ENCODE data around the gene TBC1D5. TPM values are rescaled to one million over a fixed set of nuclear protein-coding genes. Genes with fewer than 3 reads are reported as not detected.
A peak's percentile ranks its signal among the peaks of the same experiment; 100 is the strongest.

The TBC1D5 gene
- total and polyA plus RNA-seq, 4 donors, result 11.8 to 75.5 (median 34.5) TPM

- Histone ChIP-seq H3K4me3 (ENCODE audit: low read length in 2 of 2) (no peak overlapping the region), H3K36me3 (ENCODE audit: control insufficient read depth in 1 of 2, insufficient read depth in 2 of 2, low read length in 1 of 2) (no peaks in the 10 kb centered on the region), H3K9me3 (ENCODE audit: control insufficient read depth, low read length) (no peaks in the 10 kb centered on the region), H3K27me3 (ENCODE audit: control insufficient read depth in 1 of 2, insufficient read depth in 2 of 2, low read length in 1 of 2) (no peaks in the 10 kb centered on the region), H3K27ac (ENCODE audit: low read depth in 1 of 2, low read length in 2 of 2) (no peak overlapping the region), H3K4me1 (ENCODE audit: control insufficient read depth in 1 of 2, insufficient read depth in 2 of 2, low read length in 2 of 2) (peaks cover 0 to 2% of the 10 kb centered on the region in 2 donors)
- ATAC-seq (ENCODE audit: low FRiP score), result no peak
- 97 to 100% methylated on average over 10 of the region's 10 CpGs for WGBS, 2 donors
- intact Hi-C loops (cut with DNase I), result no loop called here
- DNase-seq, result no peak
Measured at GRCh38 chr3:17142516-17142915, 599.9 kb downstream of the TBC1D5 start.

GRCh38 chr3:17141699-17142098, 600.7 kb downstream of the TBC1D5 start:
- peaks cover 0 to 2% of the 10 kb centered on the region in 2 donors for H3K4me1 ChIP-seq (ENCODE audit: control insufficient read depth in 1 of 2, insufficient read depth in 2 of 2, low read length in 2 of 2)
- no peaks in the 10 kb centered on the region for H3K36me3 ChIP-seq (ENCODE audit: control insufficient read depth in 1 of 2, insufficient read depth in 2 of 2, low read length in 1 of 2)
- no peaks in the 10 kb centered on the region for H3K9me3 ChIP-seq (ENCODE audit: control insufficient read depth, low read length)
- no peaks in the 10 kb centered on the region for H3K27me3 ChIP-seq (ENCODE audit: control insufficient read depth in 1 of 2, insufficient read depth in 2 of 2, low read length in 1 of 2)
- intact Hi-C loops (cut with DNase I), result no loop called here
- H3K4me3 ChIP-seq (ENCODE audit: low read length in 2 of 2), result no peak overlapping the region
- DNase-seq, result no peak
- ATAC-seq (ENCODE audit: low FRiP score), result no peak
- WGBS, 2 donors, result 99 to 100% methylated on average over 4 of the region's 4 CpGs
- H3K27ac ChIP-seq (ENCODE audit: low read depth in 1 of 2, low read length in 2 of 2), result no peak overlapping the region

- H3K27me3 ChIP-seq (ENCODE audit: control insufficient read depth in 1 of 2, insufficient read depth in 2 of 2, low read length in 1 of 2), result no peaks in the 10 kb centered on the region
- peak overlapping the region in 1 of 2 donors; percentile 58 for H3K27ac ChIP-seq (ENCODE audit: low read depth in 1 of 2, low read length in 2 of 2)
- H3K36me3 ChIP-seq (ENCODE audit: control insufficient read depth in 1 of 2, insufficient read depth in 2 of 2, low read length in 1 of 2), result no peaks in the 10 kb centered on the region
- peak; percentile 75 for ATAC-seq (ENCODE audit: low FRiP score)
- peak; percentile 77 to 89 for DNase-seq
- intact Hi-C loops (cut with DNase I), result no loop called here
- H3K9me3 ChIP-seq (ENCODE audit: control insufficient read depth, low read length), result no peaks in the 10 kb centered on the region
- peaks cover 0 to 2% of the 10 kb centered on the region in 2 donors for H3K4me1 ChIP-seq (ENCODE audit: control insufficient read depth in 1 of 2, insufficient read depth in 2 of 2, low read length in 2 of 2)
- WGBS, 2 donors, result 15 to 20% methylated on average over 13 of the region's 13 CpGs
- no peak overlapping the region for H3K4me3 ChIP-seq (ENCODE audit: low read length in 2 of 2)
Measured at GRCh38 chr3:17140670-17141505, 601.5 kb downstream of the TBC1D5 start.

DNA sequence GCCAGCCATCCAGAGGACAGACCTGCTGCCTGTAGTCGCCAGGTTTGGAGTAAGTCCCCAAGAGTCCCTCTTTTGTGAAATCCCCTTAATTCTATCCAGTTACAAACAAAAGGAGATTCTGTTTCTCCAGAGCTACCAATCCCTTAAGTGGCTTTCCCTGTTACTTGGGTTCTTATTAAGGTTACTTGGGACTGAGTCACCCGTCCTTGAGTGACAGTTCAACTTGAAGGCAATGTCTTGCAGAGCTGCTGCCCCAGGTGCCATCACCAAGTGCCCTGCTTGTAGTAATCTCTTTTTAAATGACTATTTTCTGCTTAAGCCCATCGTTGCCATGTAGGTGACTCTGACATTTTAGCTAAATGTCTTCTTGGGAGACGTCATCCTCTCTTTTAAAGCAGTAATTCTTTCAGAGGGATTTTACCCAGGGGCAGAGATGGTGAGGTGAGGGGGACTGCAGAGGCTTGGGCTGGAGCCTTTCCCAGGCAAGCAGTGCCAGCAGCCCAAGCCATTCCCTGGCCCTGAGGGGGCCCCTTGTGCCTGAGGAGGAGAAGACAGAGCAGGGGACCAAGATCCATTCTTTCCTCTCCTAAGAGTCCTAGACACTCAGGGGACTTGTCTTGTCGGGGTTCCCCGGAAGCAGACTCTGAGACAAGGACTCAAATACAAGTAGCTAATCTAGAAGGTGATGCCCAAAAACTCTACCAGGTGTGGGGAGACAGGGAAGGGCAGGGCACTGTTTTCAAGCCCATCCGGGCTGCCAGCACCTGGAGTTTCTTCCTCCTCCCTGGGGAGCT, 604.0 kb downstream of the TBC1D5 start:
- no peak for ATAC-seq (ENCODE audit: low FRiP score)
- Histone ChIP-seq H3K4me3 (ENCODE audit: low read length in 2 of 2) (no peak overlapping the region), H3K4me1 (ENCODE audit: control insufficient read depth in 1 of 2, insufficient read depth in 2 of 2, low read length in 2 of 2) (peaks cover 0 to 2% of the 10 kb centered on the region in 2 donors), H3K27me3 (ENCODE audit: control insufficient read depth in 1 of 2, insufficient read depth in 2 of 2, low read length in 1 of 2) (no peaks in the 10 kb centered on the region), H3K27ac (ENCODE audit: low read depth in 1 of 2, low read length in 2 of 2) (no peak overlapping the region), H3K36me3 (ENCODE audit: control insufficient read depth in 1 of 2, insufficient read depth in 2 of 2, low read length in 1 of 2) (no peaks in the 10 kb centered on the region), H3K9me3 (ENCODE audit: control insufficient read depth, low read length) (no peaks in the 10 kb centered on the region)
- no peak for DNase-seq
- intact Hi-C loops (cut with DNase I), result loop anchor here in 1 of 2 donors (5.0 kb wide), 1 partner anchor 51 kb away; no protein-coding TSS in a partner anchor
- 85 to 86% methylated on average over 7 of the region's 7 CpGs for WGBS, 2 donors

DNA sequence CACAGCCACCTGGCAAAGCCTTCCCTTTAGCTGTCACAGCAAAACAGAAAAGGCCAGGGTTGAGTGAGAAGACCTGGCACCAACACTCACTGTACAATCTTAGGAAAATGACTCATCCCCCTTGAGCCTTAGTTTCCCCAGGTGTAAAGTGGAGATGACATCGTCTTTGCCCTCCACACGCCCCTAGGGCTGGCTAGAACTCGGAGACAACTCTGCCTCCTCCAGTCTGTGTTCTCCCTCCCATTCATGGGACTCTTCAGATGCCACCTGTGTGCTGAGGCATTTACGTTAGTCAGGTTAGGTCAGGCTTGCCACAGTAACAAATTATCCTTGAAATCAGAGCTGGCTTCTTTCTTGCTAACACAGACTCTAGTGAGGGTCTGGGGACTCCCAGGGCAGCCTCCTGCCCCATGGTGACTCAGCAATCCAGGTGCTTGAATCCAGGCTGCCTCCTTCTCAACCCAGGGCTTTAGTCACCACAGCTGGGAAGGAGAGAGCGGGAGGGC, 605.1 kb downstream of the TBC1D5 start:
- WGBS, 2 donors, result 96 to 97% methylated on average over 5 of the region's 5 CpGs
- DNase-seq (no peak), ATAC-seq (ENCODE audit: low FRiP score) (no peak)
- Histone ChIP-seq H3K9me3 (ENCODE audit: control insufficient read depth, low read length) (no peaks in the 10 kb centered on the region), H3K36me3 (ENCODE audit: control insufficient read depth in 1 of 2, insufficient read depth in 2 of 2, low read length in 1 of 2) (no peaks in the 10 kb centered on the region), H3K4me3 (ENCODE audit: low read length in 2 of 2) (no peak overlapping the region), H3K27me3 (ENCODE audit: control insufficient read depth in 1 of 2, insufficient read depth in 2 of 2, low read length in 1 of 2) (no peaks in the 10 kb centered on the region), H3K4me1 (ENCODE audit: control insufficient read depth in 1 of 2, insufficient read depth in 2 of 2, low read length in 2 of 2) (peaks cover 0 to 2% of the 10 kb centered on the region in 2 donors), H3K27ac (ENCODE audit: low read depth in 1 of 2, low read length in 2 of 2) (no peak overlapping the region)
- intact Hi-C loops (cut with DNase I), result loop anchor here in 1 of 2 donors (5.0 kb wide), 1 partner anchor 50 kb away; no protein-coding TSS in a partner anchor

- no peak overlapping the region for H3K4me3 ChIP-seq (ENCODE audit: low read length in 2 of 2)
- ATAC-seq (ENCODE audit: low FRiP score), result peak; percentile 69
- intact Hi-C loops (cut with DNase I), result loop anchor here in 1 of 2 donors (5.0 kb wide), 1 partner anchor 49 kb away; no protein-coding TSS in a partner anchor
- peak in 1 of 2 donors; percentile 69 for DNase-seq
- no peaks in the 10 kb centered on the region for H3K27me3 ChIP-seq (ENCODE audit: control insufficient read depth in 1 of 2, insufficient read depth in 2 of 2, low read length in 1 of 2)
- WGBS, 2 donors, result 19 to 29% methylated on average over 11 of the region's 11 CpGs
- peaks cover 0 to 2% of the 10 kb centered on the region in 2 donors for H3K4me1 ChIP-seq (ENCODE audit: control insufficient read depth in 1 of 2, insufficient read depth in 2 of 2, low read length in 2 of 2)
- no peaks in the 10 kb centered on the region for H3K36me3 ChIP-seq (ENCODE audit: control insufficient read depth in 1 of 2, insufficient read depth in 2 of 2, low read length in 1 of 2)
- H3K27ac ChIP-seq (ENCODE audit: low read depth in 1 of 2, low read length in 2 of 2), result peak overlapping the region; percentile 12 to 29
- no peaks in the 10 kb centered on the region for H3K9me3 ChIP-seq (ENCODE audit: control insufficient read depth, low read length)
Measured at GRCh38 chr3:17136136-17136721, 606.2 kb downstream of the TBC1D5 start.

DNA sequence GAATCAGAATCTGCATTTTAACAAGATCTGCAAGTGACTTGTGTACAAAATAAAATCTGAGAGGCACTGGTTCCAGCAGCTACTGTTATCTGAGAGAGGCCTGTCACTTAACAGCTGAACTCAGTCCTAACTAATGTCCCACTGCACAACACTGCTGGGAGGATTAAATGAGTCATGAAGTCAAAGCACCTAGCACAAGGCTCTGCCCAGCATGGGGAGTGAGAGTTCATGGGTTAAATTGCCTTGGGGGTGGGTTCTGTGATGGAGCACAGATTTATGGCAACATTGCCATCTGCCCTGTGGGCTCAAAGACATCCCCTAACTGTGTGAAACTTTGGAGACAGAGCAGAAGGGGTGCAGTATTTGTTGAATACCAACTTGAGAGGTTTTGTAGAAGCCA, 606.7 kb downstream of the TBC1D5 start:
- intact Hi-C loops (cut with DNase I), result loop anchor here in 1 of 2 donors (5.0 kb wide), 1 partner anchor 48 kb away; no protein-coding TSS in a partner anchor

More for the DNA sequence above, 606.7 kb downstream of the TBC1D5 start:
- peak overlapping the region; percentile 12 to 29 for H3K27ac ChIP-seq (ENCODE audit: low read depth in 1 of 2, low read length in 2 of 2)
- no peak overlapping the region for H3K4me3 ChIP-seq (ENCODE audit: low read length in 2 of 2)
- no peaks in the 10 kb centered on the region for H3K4me1 ChIP-seq (ENCODE audit: control insufficient read depth in 1 of 2, insufficient read depth in 2 of 2, low read length in 2 of 2)
- ATAC-seq (ENCODE audit: low FRiP score), result no peak
- no peaks in the 10 kb centered on the region for H3K27me3 ChIP-seq (ENCODE audit: control insufficient read depth in 1 of 2, insufficient read depth in 2 of 2, low read length in 1 of 2)
- no peaks in the 10 kb centered on the region for H3K9me3 ChIP-seq (ENCODE audit: control insufficient read depth, low read length)
- no peaks in the 10 kb centered on the region for H3K36me3 ChIP-seq (ENCODE audit: control insufficient read depth in 1 of 2, insufficient read depth in 2 of 2, low read length in 1 of 2)
- DNase-seq, result no peak

Data from aorta (tissue), 5 donors.